PC-3 (cell line): ENCODE measurements around the gene CRISPLD2.

Experiments used
- CTCF ChIP-seq: fragments of 300-600 bp; sonication (generic); conservative IDR thresholded peaks from 2 replicates; pipeline ENCODE4 v1.5.1; 2017; ENCODE audit warnings: antibody characterized with exemption, low read depth, mild to moderate bottlenecking, low read length
- EZH2 ChIP-seq: fragments of 300-600 bp; sonication (generic); IDR thresholded peaks from one replicate; pipeline ENCODE4 v1.6.1; 2017; ENCODE audit warnings: antibody characterized with exemption, mild to moderate bottlenecking, low read length; ENCODE audit not compliant: unreplicated experiment
- EZH2phosphoT487 ChIP-seq: fragments of 300-600 bp; sonication (generic); IDR thresholded peaks from 2 replicates; pipeline ENCODE4 v1.6.1; 2018; ENCODE audit warnings: mild to moderate bottlenecking, antibody characterized with exemption, low read length, borderline replicate concordance

GRCh38 chr16:84917492-84917891, 97.7 kb downstream of the CRISPLD2 start:
- TF ChIP-seq CTCF (no peak), EZH2 (no peak), EZH2phosphoT487 (no peak)
